Hematopoietic multipotent progenitor cell (in vitro differentiated cells): ENCODE measurements around the gene POLR2F. TPM values are rescaled to one million over a fixed set of nuclear protein-coding genes. Genes with fewer than 3 reads are reported as not detected.
"Not testable (repeated sequence)": the region's sequence is repeated elsewhere in the genome, so short reads cannot be mapped to it uniquely, and the experiment has no call there.

Experiments
- DNase-seq, 3 donors: peaks; one replicate each; pipeline ENCODE4 v3.0.0-alpha.2; 2011 to 2015; ENCODE audit warnings: low read depth in 2 of 3, low spot score in 2 of 3
- total RNA-seq: library from RNA; depleted of rRNA; stranded (reverse); fragments of >200 nt; gene quantifications from one replicate; pipeline ENCODE4 v1.2.3, GENCODE V29; 2012

POLR2F gene
- total RNA-seq, 1 donor, result 30.7 TPM

GRCh38 chr22:37924386-37925065, 29.0 kb upstream of the POLR2F start:
- DNase-seq, result no peak

DNA sequence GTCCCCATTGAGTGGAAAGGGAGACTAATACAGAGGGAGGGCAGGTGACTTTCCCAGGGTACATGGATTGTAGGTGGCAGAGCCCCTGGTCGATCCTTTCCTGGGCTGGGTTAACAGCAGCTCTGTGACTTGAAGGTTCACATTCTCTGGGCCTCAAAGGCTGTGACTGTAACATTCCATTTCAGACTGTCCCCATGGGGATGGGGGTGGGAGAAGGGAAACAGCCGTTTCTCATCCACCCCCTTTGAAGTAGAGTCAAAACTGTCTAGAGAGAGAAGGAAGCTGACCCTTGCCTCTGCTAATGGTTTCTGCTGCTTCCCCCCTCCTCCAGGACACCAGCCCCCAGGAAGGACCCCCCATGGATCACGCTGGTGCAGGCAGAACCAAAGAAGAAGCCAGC, 28.2 kb upstream of the POLR2F start:
- DNase-seq, result no peak

DNA sequence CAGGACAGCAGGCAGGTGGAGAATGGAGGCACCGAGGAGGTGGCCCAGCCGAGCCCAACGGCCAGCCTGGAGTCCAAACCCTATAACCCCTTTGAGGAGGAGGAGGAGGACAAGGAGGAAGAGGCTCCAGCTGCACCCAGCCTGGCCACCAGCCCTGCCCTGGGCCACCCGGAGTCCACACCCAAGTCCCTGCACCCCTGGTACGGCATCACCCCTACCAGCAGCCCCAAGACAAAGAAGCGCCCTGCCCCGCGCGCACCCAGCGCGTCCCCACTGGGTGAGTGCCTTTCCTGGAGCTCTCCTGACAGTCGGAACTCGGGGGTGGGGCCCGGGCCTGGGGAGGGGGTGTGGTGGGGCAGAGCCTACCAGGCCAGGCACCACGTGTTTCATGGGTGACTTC, 27.7 kb upstream of the POLR2F start:
- DNase-seq, result no peak

DNA sequence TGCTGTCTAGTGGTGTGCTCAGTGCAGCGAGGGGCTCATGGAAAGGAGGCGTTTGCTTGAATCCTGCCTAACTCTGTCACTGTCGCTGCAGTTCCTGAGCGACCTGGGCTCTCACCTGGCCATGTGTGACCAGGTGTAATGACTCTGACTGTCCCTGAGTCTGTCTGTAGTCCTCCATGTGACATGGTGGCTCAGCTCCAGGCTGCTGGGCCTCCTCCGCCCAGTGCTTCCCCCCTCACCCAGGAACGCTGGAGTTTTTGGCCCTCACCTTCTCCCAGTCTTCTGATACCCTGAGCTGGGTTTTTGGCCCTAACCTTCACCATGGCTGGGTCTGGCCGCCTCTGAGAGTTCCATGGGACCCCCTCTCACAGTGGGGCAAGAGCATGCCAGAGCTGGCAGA, 27.1 kb upstream of the POLR2F start:
- DNase-seq, result no peak

DNA sequence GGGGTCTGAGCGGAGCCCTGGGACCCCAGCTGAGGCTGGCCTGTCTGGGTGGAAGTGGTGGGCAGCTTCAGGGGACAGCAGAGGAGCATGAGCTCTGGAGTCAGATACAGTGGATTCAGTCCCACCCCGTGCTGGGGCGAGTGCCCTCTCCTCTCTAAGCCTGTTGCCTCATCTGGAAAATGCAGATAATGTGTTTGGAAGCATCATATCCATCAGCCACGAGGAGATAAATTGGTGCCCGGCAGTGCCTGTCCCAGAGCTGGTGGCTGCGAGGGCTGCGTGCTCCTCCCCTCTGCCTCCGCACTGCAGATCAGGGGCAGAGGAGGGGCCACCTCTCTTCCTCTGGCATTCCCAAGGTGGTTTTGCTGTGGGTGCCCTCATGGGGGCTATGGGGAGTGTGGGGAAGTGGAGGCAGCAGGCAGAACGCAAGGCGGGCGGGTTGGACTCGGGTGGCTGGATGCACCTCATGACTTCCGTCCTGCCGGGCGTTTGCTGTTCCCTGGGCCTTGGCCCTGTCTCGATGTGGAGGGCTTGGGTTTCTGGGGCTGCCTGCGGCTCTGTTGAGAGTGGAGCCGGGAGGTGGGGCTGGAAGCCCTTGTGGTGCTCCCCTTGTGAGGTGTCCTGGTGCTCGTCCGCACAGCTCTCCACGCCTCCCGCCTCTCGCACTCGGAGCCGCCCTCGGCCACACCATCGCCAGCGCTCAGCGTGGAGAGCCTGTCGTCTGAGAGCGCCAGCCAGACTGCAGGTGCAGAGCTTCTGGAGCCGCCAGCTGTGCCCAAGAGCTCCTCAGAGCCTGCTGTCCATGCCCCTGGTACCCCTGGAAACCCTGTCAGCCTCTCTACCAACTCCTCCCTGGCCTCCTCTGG, 26.5 kb upstream of the POLR2F start:
- no peak for DNase-seq

DNA sequence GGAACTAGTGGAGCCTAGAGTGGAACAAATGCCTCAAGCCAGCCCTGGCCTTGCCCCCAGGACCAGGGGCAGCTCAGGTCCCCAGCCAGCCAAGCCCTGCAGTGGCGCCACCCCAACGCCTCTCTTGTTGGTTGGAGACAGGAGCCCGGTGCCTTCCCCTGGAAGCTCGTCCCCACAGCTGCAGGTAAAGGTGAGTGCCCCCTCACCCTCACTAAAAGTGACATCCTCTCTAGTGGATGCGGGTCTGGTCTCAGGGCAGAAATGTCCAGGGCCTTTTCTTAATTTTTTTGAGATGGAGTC, 25.9 kb upstream of the POLR2F start:
- no peak for DNase-seq

DNA sequence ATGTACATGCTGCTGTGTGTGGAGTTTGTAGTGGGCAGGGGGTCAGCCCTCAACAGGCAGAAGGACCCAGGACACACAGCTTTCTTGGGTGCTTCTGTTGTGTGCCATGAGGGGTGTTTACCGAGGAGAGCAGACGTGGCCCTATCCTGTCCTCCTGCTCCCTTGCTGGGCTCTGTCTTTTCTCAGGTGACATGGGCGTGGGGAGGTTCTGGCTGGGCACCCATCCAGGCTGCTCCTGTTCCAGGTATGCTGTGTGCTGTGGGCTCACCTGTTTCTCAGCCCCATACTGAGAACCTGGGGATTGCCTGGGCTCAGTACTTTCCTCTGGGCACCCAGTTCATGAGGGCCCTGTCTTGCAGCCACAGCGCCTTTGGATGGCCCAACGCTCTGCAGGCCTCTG, 24.1 kb upstream of the POLR2F start:
- no peak for DNase-seq

GRCh38 chr22:37930270-37930951, 23.1 kb upstream of the POLR2F start:
- DNase-seq, result no peak

- DNase-seq, result no peak
These were observed 22.5 kb upstream of the POLR2F start for GRCh38 chr22:37930952-37931440.

GRCh38 chr22:37931893-37932389, 21.6 kb upstream of the POLR2F start:
- DNase-seq, result no peak

GRCh38 chr22:37932401-37932800, 21.1 kb upstream of the POLR2F start:
- no peak for DNase-seq

- no peak for DNase-seq
These were observed 20.5 kb upstream of the POLR2F start for GRCh38 chr22:37932821-37933578.

DNA sequence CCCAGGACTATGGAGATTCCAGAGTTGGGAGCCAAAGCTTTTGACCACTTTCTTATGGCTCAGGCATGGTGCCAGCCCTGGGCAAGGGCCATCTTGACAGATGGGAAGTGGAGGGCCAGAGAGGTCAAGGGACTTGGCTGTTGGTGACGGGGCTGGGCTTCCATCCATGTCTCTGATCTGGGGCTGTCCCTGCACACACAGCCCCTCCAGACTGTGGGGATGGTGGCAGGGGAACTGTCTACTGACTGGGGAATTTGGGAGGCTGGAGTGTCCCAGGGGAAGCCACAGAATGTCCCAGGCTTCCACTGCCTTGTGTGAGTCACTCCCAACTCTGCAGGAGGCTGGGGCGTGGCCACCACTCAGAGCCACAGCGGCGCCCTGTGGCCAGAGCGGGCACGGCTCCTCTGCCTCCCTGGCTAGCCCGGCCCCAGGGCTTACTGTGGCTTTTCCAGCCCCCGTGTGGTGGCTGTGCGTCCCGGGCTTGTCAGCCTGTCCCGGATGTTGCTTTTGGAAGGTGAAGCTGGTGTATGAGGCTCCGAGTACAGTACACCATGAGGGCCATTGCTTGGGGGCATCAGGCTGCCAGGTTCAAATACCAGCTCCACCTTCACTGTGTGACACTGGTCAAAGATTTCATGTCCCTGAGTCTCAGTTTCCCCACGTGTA, 19.7 kb upstream of the POLR2F start:
- DNase-seq, result peak; percentile 53 to 90 (median 88)

GRCh38 chr22:37940698-37941376, 12.7 kb upstream of the POLR2F start:
- peak in 2 of 3 donors; percentile 10 to 18 for DNase-seq

DNA sequence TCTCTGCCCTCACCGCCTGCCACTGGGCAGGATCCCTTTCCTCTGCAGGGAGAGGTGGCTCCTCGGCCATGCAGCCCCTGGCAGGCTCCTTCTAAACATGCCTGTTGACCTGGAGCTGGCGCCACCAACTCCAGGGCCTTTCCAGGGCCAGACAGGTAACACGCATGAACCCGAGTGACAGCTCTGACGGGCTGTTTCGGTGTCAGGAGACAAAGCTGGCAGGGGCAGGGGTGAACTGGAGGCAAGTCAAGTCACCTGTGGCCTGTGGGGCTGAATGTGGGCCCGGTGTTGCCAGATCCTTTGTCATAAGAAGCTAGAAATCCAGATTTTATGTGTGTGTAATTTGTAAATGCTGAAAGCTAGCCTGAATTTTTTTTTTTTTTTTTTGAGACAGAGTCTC, 11.4 kb upstream of the POLR2F start:
- no peak for DNase-seq

DNA sequence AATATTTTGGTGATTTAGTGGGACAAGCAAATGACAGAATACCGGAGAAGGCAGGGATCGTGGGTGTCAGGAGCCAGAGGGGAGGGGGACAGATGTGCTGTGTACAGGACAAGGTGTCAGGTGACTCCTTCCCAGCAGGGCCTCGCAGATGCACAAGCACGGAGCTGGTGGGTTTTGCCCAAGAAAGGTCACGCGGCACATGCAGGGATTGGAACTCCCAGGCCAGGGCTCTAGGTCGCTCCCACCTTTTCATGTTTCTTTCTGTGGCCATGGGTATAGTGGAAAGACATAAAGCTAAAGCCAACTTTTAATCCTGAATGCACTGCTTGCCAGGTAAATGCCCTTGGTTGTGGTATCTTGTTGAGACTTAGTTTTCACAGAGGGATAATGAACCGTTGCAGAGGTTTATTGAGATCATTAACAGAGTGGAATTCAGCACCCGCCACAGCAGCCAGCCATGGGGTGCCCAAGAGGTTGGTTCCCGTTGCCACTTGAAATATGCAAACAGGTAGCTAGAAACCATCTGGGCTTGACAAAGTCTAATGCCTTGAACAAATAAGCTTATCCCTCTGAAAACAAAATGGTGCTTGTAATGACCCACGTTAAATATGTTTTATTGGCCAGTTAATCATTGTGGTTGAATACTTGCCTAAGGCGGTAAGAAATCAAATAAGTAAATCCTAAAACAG, 10.2 kb upstream of the POLR2F start:
- no peak for DNase-seq

GRCh38 chr22:37943825-37944198, 9.7 kb upstream of the POLR2F start:
- DNase-seq, result no peak

DNA sequence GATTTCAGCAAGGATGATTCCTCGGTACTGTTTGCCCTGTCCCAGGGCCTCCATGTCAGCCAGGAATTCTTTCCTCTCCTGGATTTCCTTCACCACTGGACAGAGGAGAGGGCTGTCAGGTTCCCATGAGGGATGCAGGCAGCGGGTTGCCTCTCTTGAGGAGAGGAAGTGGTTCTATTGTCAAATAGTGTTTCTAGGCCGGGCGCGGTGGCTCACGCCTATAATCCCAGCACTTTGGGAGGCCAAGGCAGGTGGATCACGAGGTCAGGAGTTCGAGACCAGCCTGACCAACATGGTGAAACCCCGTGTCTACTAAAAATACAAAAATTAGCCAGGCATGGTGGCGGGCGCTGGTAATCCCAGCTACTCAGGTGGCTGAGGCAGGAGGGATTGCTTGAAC, 9.1 kb upstream of the POLR2F start:
- not testable (repeated sequence) for DNase-seq
